Central memory CD4-positive, alpha-beta T cell (primary cell): ENCODE measurements around the gene TUBGCP3.

Experiments
- DNase-seq: peaks from one replicate; pipeline ENCODE4 v3.0.0; 2022

TUBGCP3 gene

DNA sequence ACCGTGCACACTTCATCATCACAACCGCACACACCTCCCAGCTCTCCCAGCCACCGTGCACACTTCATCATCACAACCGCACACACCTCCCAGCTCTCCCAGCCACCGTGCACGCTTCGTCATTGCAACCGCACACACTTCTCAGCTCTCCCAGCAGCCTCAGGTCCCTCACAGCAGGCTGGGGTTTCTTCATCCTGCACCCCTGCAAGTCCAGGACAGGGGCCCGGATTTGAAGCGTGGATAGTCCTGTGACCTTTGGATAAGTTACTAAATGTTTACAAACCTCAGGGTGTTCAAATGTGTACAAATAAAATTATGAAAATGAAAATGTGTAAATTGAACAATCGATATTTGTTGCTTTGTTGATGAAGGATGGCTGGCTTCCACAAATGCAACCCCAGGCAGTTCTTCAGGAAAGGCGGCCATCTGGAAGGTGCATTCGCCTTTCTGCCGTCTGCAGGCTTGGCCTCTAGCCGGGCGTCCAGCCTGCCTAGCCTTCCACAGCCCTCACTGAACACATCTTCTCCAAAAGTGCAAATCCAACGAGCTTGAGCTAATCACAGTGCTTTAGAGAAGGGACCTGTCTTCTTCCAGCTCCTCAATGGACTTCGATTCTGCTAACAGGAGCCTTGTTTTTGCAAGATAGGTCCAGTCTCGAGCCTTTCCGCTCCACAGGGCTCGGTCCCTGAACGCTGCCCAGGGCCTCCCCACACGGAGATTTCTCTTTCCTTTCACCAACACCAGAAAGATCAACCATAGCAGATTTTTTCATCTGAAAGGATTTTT, 137.6 kb downstream of the TUBGCP3 start:
- no peak for DNase-seq

DNA sequence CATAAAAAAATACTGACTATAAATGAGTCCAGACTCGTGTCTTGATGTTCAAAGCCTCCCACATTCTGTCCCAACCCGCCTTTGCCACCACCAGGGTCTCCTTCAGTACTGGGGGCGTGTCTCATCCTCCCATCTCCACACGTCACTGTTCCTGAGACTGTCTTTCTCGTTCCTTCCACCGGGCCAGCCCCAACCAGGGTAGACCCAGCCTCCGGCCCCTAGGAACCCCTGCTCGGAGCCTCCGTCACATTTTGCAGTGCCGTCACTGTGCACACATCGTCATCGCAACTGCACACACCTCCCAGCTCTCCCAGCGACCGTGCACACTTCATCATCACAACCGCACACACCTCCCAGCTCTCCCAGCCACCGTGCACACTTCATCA, 138.4 kb downstream of the TUBGCP3 start:
- no peak for DNase-seq

DNA sequence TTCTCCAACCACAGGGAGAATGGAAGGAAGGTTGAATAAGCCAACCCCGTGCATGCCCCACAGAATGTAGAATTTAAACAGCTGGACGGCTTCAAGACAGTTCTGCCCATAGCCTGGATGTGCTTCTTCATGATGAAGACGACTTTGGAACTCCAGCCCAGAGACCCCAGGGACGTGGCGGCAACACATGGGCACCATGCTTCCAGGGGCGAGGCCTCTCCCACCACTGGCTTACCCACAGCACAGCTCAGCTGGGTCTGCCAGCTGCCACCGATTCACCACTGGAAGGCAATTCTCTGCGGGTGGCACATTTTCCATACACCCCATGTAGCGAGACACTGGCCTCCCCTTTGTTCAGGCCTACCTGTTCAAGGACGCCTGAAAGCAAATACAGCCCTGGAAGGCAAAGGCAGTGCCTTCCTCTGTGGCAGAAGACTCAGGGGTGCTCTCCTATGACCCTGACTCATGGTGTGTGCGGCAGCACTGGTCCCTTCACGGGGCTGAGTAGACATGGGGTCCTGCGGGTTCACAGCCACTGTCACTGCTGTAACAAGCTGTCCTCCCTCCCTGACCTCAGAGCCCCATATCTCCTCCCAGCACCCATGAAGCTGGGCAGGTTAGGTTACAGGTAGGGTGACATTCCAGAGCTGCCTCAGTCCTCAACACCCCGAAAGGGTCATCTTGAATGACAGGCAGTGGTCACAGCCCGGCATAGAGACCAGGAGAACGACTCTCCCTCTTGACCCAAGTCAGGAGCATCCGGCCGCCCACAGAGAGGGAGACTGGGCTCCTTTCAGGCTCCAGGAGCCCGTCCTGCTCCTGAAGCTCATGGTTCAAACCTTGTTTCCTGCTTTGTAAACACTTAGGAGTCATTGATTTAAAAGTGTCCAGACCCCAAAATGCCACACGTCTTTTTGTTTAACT, 139.1 kb downstream of the TUBGCP3 start:
- DNase-seq: no peak

DNA sequence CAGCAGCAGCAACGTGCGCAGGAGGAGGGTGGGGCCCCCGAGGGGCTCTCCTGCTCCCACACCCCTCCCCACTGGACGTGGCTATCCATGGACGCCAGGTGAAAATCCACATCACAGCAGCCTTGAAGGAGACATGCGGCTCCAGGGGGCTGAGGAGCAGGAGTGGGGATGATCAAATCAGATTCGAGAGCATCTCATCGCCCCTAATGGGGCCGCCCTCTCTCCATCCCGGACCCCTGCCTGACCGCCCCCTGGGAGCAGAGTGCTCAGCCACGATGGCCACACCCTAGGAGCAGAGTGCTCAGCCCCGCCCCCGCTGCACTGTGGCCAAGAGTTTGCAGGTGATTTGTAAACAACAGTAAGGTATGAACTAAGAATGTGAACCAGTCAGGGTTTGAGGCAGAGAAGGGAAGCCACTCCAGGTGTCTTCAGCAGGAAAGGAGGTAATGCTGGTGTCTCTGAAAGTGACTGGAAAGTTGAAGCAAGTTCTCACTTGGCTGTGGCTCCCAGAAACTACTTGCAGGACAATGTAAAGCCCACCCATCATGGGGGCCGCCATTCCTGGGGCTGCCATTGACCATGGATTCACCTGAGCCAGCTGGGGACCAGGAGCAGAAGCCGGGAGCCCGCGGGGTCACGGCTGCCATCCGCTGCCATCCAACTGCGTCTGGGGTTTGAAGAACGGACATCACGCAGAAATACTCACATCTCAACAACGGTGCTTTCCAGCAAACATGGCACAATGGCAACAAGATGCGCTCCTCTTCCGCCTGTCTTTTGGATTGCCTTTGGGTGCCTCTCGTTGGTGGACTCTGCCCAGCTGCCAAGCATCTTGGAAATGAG, 140.0 kb downstream of the TUBGCP3 start:
- no peak for DNase-seq

DNA sequence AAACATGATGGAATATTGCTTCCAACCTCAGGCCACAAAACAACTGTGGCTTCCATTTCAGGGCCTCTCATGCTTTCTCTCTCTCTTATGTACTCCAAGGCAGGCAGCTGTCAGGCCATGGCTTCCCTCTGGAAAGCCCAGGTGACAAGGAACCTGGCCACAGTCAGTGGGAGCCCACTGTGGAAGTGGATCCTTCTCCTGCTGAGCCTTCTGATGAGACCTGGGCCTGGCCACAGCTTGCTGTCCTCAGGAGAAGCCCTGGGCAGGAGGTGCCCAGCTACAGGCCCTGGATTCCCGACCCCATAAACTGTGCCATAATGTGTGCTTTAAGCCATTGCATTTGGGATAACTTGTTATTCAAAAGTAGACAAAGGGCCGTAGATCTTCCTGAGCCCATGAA, 140.6 kb downstream of the TUBGCP3 start:
- no peak for DNase-seq

DNA sequence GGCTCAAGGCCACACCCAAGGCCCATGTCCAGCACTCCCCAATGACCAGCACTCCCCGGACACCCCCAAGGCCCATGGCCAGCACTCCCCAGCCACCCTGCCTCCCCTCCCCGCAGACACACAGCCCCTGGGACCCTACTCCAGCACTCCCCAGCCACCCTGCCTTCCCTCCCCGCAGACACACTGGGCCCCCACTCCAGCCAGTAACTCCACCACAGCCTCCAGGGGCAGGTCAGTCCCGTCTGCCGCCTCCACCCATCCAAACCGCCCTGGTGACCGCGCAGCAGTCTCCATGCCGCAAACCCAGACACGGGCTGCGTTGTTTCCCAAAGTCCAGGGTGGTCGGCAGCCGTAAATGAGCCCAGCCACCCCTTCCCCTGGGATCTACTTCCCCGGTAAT, 141.1 kb downstream of the TUBGCP3 start:
- DNase-seq: no peak

DNA sequence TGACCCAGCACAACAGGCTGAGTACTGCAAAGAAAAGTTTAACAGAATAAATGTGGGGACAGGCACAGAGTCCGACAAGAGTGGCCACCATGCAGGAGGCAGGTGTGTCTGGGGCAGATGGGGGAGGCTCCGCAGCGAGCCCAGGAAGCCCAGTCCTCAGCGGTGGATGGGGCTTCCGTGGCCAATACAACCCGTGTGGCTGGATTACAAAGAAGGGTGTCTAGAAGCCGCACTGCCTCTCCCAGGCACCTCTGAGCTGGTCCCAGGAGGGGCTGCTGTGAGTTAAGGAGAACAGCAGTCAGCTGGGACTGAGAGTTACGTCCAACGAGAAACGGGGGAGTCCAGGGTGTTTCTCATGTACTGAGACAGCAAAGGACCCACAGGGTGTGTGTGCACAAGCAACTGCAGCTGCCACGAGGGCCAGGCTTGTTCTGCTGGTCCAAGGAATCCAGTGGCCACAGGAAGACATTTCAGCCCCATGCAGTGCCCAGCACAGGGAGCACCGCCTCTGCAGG, 141.5 kb downstream of the TUBGCP3 start:
- DNase-seq: no peak

DNA sequence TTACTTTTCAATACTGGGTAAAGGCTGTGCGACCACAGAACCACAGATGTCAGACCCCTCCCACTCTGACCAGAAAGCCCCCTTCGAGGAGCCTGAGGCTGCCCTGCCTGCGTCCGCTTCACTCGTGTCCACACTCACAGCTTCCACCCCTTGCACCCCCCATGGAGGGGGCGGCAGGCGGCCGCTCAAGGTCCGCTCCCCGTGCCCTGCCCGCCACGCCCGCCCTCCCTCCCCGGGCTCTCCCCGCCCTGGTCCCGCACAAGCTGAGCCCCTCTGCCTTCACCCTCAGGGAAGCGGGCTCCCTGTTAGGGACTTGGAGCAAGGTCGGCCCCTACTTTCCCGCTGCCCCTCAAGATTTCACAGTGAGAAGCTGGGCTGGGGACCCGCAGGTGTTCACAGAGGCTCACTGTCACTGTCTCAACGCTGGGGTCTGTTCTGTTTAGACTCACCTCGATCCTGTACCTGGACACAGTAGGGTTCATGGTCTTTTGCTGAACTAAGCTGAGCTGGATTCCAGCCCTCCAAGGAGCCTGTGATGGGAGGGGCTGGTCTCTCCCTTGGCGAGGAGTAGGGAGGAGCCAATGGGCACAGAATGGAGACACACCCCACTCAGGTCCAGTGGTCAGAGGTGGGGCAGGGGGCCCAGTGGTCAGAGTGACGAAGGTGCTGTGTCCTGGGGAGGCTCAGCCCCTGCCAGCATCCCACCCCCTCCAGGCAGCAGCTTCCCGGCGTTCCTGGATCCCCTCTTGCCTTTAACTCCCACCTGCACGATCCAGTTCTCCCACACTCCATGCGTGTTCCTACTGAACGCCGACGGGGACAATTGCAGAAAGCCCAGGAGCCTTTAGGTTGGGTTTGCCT, 142.3 kb downstream of the TUBGCP3 start:
- no peak for DNase-seq

DNA sequence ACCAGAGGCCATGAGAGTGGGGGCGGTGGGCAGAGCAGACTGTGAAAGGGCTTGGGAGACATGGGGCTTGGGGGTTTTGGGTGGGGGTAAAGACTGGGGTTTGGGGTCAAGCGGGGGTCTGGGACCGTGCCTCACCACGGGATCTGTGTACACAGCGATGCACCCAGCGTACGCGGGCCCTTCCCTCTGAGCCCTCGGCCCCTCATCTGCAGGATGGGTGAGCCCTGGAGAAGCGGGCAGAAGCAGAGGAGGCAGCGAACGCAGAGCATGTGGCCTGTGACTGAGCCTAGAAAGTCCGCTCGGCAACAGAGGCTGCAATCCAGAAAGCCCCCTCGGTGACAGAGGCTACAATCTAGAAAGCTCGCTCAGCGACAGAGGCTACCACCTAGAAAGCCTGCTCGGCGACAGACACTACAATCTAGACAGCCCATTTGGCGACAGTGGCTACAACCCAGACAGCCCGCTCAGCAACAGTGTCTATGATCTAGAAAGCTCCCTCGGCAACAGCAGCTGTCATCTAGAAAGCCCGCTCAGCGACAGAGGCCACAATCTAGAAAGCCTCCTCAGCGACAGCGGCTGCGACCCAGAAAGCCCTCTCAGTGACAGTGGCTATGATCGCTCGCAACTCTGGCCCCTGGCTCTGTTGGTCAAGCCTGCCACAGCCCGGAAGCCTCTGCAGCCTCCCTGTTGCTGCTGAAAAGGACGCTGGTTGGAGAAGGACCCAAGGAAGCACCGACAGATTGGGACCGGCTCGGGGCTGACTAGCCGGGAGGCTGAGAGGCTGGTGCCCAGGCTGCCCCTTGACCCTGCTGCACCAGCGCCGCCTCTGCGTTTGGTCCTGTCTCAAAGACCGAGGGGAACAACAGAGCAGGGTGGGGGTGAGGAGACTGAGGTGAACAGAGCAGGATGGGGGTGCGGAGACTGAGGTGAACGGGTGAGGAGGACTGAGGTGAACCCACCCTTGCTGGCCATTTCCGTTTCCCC, 143.2 kb downstream of the TUBGCP3 start:
- DNase-seq: no peak

DNA sequence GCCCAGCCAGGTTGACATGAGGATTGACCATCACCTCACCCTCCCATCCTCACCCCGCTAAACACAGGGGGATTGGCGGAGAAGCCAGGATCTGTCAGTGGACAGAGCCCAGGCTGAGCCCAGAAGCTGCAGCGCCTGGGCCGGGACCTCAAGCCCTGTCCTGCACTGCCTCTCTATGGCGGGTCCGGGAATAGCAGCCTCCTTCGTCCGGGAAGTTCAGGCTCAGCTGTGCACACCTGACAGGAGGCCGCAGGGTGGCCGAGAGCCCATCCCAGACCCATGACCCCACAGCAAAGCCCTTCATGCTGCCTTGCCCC, 144.0 kb downstream of the TUBGCP3 start:
- no peak for DNase-seq

DNA sequence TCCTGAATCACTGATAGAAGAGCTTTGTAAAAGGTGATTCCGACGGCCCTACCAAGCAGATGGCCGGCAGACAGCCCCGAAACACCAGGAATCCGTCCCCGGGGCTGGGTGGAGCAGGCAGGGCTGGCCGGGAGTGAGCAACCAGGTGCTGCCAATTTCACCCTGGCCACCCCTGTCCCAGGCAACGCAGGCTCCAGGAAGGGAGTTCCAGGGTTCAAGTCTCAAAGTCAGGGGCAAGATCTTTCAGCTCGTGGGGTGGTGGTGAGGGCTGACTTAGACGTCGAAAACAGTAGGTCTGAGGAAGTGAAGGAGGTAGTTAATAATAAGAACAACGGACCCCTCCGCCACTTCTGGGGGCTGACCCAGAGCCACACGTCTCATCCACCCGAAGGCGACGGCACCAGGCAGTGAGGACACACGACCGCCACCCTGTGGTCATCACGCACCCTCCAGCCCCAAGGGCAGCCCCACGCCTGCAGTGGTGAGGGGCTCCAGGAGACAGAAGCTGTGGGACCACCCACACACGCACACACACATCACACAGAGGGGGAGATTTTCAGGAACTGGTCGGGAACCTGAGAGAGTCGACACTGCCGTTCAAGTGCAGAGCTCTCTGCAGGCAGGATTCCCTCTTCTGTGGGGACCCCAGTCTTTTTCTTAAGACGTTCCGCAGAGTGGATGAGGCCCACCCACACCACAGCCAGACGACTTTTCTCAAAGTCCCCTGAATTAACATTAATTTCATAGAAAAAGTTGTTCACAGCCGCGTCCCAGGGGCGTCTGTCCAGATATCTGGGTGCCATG, 144.6 kb downstream of the TUBGCP3 start:
- no peak for DNase-seq

DNA sequence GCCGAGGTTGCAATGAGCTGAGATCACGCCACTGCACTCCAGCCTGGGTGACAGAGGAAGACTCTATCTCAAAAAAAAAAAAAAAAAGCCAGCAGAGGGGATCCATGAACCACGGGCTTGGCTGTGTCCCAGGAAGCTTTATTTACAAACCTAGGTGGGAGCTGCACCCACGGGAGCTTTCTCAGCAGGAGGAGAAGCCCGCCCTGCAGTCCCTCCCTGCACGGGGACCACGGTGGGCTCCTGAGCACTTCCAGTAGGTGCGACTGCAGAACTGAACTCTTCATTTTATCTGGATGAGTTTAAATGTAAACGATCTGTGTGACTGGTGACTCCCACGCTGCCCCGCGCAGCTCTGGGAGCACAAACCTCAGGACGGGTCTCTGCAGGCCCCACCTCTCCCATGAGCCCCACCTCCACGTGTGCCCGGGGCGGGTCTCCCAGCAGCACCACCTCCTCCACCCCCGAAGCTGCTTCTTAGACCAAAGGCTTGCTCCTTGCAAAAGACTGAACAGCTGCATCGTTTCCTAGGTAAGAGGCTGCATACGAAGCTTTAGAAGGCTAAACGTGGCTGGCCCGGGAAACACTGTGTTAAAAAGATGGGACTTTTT, 145.4 kb downstream of the TUBGCP3 start:
- no peak for DNase-seq

DNA sequence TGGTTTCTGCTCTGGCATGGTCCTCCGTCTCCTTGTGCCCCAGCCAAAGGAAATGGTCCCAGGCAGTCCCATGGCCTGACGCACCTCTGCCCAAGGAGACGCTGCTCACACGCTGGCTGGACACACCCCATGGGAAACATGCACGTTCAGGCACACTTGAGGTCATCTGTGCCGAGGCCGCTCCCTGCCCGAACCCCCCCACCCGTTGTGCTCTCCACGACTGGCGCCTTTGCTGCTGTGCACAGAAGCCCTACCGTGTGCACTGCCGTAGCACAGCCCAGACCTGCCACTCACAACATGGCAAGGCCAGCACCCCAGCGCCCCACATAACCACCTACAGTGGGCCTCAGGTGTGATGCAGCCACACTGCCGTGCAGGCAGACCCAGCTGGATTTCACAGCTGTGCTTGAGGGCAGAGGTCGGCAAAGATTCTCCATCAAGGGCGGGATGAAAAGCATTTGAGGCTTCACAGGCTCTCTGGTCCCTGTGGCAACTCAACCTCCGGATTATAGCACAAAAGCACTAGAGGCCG, 146.1 kb downstream of the TUBGCP3 start:
- DNase-seq: no peak

DNA sequence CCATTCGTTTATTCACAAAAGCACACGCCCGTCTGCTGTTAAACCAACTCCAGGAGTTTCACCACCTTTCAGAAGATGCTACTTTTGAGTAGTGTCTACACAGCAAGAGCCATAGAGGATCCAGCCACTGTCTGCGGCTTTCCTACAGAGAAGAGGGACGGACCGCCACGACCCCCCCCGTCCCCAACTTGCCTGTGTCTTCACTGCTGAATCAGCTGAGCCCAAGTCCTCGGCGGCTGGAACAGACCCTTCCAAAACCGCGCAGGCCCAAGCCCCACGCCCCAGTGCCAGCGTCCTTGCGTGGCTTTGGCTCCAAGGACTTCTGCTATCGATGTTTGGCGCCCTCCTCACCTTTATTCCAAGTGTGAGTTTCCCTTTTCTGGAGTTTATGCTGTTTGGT, 146.7 kb downstream of the TUBGCP3 start:
- DNase-seq: no peak

DNA sequence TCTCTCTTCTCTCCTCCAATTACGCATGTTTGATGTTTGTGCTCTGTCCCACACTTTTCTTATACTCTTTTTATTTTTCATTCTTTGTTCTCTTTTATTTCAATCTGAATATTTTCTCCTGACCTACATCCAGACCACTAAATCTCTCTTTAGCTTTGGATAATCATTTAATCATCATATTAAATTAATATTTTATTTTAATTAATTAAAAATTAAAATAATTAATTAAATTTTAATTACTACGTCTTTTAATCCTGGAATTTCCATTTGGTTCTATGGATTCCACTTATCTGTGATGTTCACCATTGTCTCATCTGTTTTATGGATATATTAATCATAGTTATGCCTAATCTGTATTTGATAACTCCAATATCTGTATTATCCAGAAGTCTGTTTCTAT, 149.4 kb downstream of the TUBGCP3 start:
- DNase-seq: no peak

DNA sequence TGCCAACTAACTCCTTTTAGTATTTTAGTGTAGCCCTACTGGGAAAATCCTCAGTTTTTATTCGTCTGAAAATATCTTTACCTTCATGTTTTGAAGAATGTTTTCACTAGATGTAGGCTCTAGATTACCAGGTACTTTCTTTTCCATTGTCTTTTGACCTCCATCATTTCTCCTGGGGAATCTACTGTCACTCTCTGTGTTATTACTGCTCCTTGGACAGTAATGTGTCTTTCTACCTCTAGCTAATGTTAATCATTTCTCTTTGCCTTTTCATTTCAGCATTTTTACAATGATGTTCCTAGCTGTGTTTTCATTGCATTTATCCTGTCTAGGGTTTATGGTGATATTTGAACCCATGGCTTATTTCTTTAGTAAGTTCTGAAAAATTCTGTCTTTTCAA, 149.9 kb downstream of the TUBGCP3 start:
- no peak for DNase-seq

DNA sequence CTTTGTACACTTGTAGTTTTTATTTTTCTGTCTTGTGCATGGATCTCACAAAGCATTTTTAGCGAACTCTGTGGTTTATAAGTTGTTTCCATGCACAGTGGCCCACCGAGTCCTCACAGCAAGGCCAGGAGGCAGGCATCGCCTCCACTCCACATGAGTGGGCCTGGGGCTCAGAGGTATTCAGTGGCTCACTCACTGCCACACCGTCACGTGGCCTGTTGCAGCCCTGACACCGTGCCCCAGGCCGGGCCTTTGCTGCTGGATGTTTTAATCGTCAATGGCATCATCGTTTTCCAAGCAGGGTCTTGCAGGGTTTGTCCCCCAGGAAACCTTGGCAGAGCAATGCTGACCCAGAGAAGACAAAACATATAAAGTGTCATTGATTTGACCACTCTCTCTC, 152.0 kb downstream of the TUBGCP3 start:
- DNase-seq: no peak
